K562 (cell line): ENCODE data around the gene GCGR. TPM values are rescaled to one million over a fixed set of nuclear protein-coding genes. Genes with fewer than 3 reads are reported as not detected.
A peak's percentile ranks its signal among the peaks of the same experiment; 100 is the strongest.

ENCODE experiments used
- BMI1 ChIP-seq: fragments of 150-350 bp; IDR thresholded peaks from 2 replicates; pipeline ENCODE4 v1.6.1; 2014; ENCODE audit warnings: low read length
- CBX2 ChIP-seq: fragments of 200-600 bp; sonication (generic); IDR thresholded peaks from one replicate; pipeline ENCODE4 v1.6.1; 2012; ENCODE audit warnings: mild to moderate bottlenecking, low read length, inconsistent platforms; ENCODE audit not compliant: insufficient read depth, poor library complexity, severe bottlenecking
- CBX3 ChIP-seq, 2 experiments: IDR thresholded peaks; 1 replicate in 1 of 2; 2 replicates in 1 of 2; pipeline ENCODE4 v1.6.1; 2012; ENCODE audit warnings: inconsistent platforms in 2 of 2, low read length in 2 of 2, borderline replicate concordance in 1 of 2, control low read depth in 1 of 2
- CHCHD3 ChIP-seq: fragments of 250-450 bp; sonication (Bioruptor Pico); IDR thresholded peaks from 2 replicates; pipeline ENCODE4 v2.1.2; 2022; ENCODE audit warnings: mild to moderate bottlenecking
- ILF3 ChIP-seq: fragments of 450-650 bp; IDR thresholded peaks from 2 replicates; pipeline ENCODE4 v1.6.1; 2018; ENCODE audit warnings: antibody characterized with exemption, mild to moderate bottlenecking, moderate library complexity, borderline replicate concordance
- KDM4B ChIP-seq, 2 experiments: fragments of 450-650 bp in 1 of 2; sonication (generic) in 1 of 2; IDR thresholded peaks; 2 replicates each; pipeline ENCODE4 v1.6.1; 2016 to 2017; ENCODE audit warnings: borderline replicate concordance in 2 of 2, antibody characterized with exemption in 1 of 2, low read depth in 1 of 2, mild to moderate bottlenecking in 1 of 2
- NFIC ChIP-seq: fragments of 450-650 bp; IDR thresholded peaks from 2 replicates; pipeline ENCODE4 v1.6.1; 2017; ENCODE audit warnings: mild to moderate bottlenecking, inconsistent platforms
- ZBED1 ChIP-seq: IDR thresholded peaks from 2 replicates; pipeline ENCODE4 v1.6.1; 2014
- ZNF263 ChIP-seq: sonication (generic); formaldehyde crosslinking; IDR thresholded peaks from 2 replicates; pipeline ENCODE4 v1.8.0; 2022; ENCODE audit warnings: mild to moderate bottlenecking, missing genetic modification reagents, borderline replicate concordance
- polyA plus RNA-seq, 8 experiments: library from polyadenylated mRNA; depleted of rRNA in 4 of 8; stranded (reverse) in 5 of 8; unstranded in 3 of 8; fragments of >200 nt; fragmentation: Nextera tagmentation in 2 of 8; fragmentation: Illumina TruSeq in 1 of 8; extraction: Ambion mirVana in 2 of 8; extraction: Trizol in 1 of 8; gene quantifications; 2 replicates each; pipeline versions ENCODE4 v1.2.1 to v1.2.3, GENCODE V29; 2011 to 2014; ENCODE audit warnings: inconsistent platforms in 1 of 8, missing spikeins in 1 of 8
- total RNA-seq, 7 experiments: library from RNA; depleted of rRNA in 6 of 7; stranded (reverse); fragments of >200 nt in 6 of 7; fragmentation: Illumina TruSeq in 2 of 7; extraction: Trizol in 2 of 7; gene quantifications; 2 replicates each; pipeline versions ENCODE4 v1.2.1 to v1.2.3, GENCODE V29; 2011 to 2021; ENCODE audit warnings: low replicate concordance in 1 of 7
- TF ChIP-seq, protein P1 (sequence below): fragments of 200-600 bp; sonication (generic); IDR thresholded peaks from one replicate; pipeline ENCODE4 v1.6.1; 2012; ENCODE audit warnings: mild to moderate bottlenecking, low read depth, low read length, inconsistent platforms
- TF ChIP-seq, protein P2 (sequence below), 2 experiments: fragments of 250-450 bp in 1 of 2; fragments of 450-650 bp in 1 of 2; sonication (Bioruptor Pico) in 1 of 2; IDR thresholded peaks; 2 replicates each; pipeline versions ENCODE4 v1.6.1 to v1.8.0; 2016 to 2021; ENCODE audit warnings: mild to moderate bottlenecking in 2 of 2, moderate library complexity in 2 of 2, missing compliant biosample characterization in 1 of 2, missing genetic modification characterization in 1 of 2
- TF ChIP-seq, protein P3 (sequence below): fragments of 450-650 bp; IDR thresholded peaks from 2 replicates; pipeline ENCODE4 v1.6.1; 2016; ENCODE audit warnings: borderline replicate concordance

The GCGR gene
- total and polyA plus RNA-seq, 9 of the 15 experiments (the other 6 are each of a cell fraction or from before 2014, with no cell fraction given) = not detected

DNA sequence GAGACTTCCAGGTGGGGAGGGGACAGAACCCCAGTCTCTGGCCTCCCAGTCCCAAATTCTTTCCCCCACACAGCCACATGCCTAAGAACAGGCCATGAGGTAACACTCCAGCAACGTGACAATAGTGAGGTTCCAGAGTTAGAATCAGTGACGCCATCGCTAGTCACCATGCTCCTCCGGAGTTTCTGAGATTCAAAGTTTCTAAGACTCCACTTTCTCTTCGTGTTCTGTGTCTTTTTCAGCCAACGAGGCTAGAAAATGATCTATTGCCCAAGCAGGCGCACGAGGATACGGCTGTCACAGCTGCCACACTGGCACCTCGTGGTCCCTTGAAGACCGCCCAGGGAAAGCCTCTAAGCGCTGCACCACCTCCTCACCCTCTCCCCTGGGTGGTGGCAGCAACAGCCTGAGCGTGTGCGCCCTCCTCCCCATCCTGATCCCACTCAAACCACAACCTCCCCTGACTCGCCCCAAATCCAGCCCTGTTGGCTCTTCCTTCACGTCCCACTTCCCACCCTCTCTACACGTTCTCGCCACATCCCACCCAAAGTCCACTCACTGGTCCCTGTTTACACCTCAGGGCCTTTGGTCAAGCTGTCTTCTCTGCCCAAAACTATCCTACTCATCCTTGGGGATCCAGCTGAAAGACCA, 28.1 kb downstream of the GCGR start (continued):
- TF ChIP-seq, protein P1, sequence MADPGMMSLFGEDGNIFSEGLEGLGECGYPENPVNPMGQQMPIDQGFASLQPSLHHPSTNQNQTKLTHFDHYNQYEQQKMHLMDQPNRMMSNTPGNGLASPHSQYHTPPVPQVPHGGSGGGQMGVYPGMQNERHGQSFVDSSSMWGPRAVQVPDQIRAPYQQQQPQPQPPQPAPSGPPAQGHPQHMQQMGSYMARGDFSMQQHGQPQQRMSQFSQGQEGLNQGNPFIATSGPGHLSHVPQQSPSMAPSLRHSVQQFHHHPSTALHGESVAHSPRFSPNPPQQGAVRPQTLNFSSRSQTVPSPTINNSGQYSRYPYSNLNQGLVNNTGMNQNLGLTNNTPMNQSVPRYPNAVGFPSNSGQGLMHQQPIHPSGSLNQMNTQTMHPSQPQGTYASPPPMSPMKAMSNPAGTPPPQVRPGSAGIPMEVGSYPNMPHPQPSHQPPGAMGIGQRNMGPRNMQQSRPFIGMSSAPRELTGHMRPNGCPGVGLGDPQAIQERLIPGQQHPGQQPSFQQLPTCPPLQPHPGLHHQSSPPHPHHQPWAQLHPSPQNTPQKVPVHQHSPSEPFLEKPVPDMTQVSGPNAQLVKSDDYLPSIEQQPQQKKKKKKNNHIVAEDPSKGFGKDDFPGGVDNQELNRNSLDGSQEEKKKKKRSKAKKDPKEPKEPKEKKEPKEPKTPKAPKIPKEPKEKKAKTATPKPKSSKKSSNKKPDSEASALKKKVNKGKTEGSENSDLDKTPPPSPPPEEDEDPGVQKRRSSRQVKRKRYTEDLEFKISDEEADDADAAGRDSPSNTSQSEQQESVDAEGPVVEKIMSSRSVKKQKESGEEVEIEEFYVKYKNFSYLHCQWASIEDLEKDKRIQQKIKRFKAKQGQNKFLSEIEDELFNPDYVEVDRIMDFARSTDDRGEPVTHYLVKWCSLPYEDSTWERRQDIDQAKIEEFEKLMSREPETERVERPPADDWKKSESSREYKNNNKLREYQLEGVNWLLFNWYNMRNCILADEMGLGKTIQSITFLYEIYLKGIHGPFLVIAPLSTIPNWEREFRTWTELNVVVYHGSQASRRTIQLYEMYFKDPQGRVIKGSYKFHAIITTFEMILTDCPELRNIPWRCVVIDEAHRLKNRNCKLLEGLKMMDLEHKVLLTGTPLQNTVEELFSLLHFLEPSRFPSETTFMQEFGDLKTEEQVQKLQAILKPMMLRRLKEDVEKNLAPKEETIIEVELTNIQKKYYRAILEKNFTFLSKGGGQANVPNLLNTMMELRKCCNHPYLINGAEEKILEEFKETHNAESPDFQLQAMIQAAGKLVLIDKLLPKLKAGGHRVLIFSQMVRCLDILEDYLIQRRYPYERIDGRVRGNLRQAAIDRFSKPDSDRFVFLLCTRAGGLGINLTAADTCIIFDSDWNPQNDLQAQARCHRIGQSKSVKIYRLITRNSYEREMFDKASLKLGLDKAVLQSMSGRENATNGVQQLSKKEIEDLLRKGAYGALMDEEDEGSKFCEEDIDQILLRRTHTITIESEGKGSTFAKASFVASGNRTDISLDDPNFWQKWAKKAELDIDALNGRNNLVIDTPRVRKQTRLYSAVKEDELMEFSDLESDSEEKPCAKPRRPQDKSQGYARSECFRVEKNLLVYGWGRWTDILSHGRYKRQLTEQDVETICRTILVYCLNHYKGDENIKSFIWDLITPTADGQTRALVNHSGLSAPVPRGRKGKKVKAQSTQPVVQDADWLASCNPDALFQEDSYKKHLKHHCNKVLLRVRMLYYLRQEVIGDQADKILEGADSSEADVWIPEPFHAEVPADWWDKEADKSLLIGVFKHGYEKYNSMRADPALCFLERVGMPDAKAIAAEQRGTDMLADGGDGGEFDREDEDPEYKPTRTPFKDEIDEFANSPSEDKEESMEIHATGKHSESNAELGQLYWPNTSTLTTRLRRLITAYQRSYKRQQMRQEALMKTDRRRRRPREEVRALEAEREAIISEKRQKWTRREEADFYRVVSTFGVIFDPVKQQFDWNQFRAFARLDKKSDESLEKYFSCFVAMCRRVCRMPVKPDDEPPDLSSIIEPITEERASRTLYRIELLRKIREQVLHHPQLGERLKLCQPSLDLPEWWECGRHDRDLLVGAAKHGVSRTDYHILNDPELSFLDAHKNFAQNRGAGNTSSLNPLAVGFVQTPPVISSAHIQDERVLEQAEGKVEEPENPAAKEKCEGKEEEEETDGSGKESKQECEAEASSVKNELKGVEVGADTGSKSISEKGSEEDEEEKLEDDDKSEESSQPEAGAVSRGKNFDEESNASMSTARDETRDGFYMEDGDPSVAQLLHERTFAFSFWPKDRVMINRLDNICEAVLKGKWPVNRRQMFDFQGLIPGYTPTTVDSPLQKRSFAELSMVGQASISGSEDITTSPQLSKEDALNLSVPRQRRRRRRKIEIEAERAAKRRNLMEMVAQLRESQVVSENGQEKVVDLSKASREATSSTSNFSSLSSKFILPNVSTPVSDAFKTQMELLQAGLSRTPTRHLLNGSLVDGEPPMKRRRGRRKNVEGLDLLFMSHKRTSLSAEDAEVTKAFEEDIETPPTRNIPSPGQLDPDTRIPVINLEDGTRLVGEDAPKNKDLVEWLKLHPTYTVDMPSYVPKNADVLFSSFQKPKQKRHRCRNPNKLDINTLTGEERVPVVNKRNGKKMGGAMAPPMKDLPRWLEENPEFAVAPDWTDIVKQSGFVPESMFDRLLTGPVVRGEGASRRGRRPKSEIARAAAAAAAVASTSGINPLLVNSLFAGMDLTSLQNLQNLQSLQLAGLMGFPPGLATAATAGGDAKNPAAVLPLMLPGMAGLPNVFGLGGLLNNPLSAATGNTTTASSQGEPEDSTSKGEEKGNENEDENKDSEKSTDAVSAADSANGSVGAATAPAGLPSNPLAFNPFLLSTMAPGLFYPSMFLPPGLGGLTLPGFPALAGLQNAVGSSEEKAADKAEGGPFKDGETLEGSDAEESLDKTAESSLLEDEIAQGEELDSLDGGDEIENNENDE = no peak
- TF ChIP-seq KDM4B (IDR thresholded peaks at IDR 0.05; ENCODE audit: borderline replicate concordance in 2 of 2, low read depth in 1 of 2) (no peak), BMI1 (no peak), CBX2 (no peak), NFIC (no peak), CBX3 (IDR thresholded peaks at IDR 0.05; ENCODE audit: borderline replicate concordance in 1 of 2, low read length in 2 of 2) (no peak), ZBED1 (no peak), ZNF263 (CRISPR knock-in tag) (peak; percentile 4; the same call in 1 of the 2 replicates), CHCHD3 (CRISPR knock-in tag) (no peak), ILF3 (no peak)
- TF ChIP-seq, protein P2, sequence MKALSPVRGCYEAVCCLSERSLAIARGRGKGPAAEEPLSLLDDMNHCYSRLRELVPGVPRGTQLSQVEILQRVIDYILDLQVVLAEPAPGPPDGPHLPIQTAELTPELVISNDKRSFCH (CRISPR knock-in tag; IDR thresholded peaks at IDR 0.05) = no peak
- TF ChIP-seq, protein P2 (tag; IDR thresholded peaks at IDR 0.05) = no peak
- TF ChIP-seq, protein P3, sequence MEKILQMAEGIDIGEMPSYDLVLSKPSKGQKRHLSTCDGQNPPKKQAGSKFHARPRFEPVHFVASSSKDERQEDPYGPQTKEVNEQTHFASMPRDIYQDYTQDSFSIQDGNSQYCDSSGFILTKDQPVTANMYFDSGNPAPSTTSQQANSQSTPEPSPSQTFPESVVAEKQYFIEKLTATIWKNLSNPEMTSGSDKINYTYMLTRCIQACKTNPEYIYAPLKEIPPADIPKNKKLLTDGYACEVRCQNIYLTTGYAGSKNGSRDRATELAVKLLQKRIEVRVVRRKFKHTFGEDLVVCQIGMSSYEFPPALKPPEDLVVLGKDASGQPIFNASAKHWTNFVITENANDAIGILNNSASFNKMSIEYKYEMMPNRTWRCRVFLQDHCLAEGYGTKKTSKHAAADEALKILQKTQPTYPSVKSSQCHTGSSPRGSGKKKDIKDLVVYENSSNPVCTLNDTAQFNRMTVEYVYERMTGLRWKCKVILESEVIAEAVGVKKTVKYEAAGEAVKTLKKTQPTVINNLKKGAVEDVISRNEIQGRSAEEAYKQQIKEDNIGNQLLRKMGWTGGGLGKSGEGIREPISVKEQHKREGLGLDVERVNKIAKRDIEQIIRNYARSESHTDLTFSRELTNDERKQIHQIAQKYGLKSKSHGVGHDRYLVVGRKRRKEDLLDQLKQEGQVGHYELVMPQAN = 0 out of 2 replicates have a peak, but pooled peaks have one; percentile 44
